Neural cell (in vitro differentiated cells): ENCODE data around the gene GDE1.

ENCODE experiments used
- CTCF ChIP-seq: fragments of 450-650 bp; IDR thresholded peaks from 2 replicates; pipeline ENCODE4 v1.5.1; 2014; ENCODE audit warnings: antibody characterized with exemption, mild to moderate bottlenecking, moderate library complexity; ENCODE audit not compliant: poor library complexity, severe bottlenecking
- EZH2 ChIP-seq: fragments of 200-600, 300-800 bp; shearing (Covaris generic), sonication (generic); IDR thresholded peaks from 2 replicates; pipeline ENCODE4 v1.6.1; 2014; ENCODE audit warnings: antibody characterized with exemption, low read length, borderline replicate concordance, mild to moderate bottlenecking; ENCODE audit not compliant: insufficient read depth, poor library complexity, severe bottlenecking
- POLR2AphosphoS5 ChIP-seq: IDR thresholded peaks from 2 replicates; pipeline ENCODE4 v1.6.1; 2012
- RAD21 ChIP-seq: fragments of 450-650 bp; conservative IDR thresholded peaks from 2 replicates; pipeline ENCODE4 v1.6.1; 2014; ENCODE audit warnings: antibody characterized with exemption, mild to moderate bottlenecking, moderate library complexity
- REST ChIP-seq: IDR thresholded peaks from 2 replicates; pipeline ENCODE4 v1.6.1; 2012; ENCODE audit warnings: borderline replicate concordance
- TAF1 ChIP-seq: IDR thresholded peaks from 2 replicates; pipeline ENCODE4 v1.6.1; 2012; ENCODE audit warnings: low read depth

GRCh38 chr16:19549673-19550072 is 27.8 kb upstream of the GDE1 start:
- TF ChIP-seq CTCF (no peak), RAD21 (no peak), REST (no peak), POLR2AphosphoS5 (no peak), TAF1 (no peak), EZH2 (no peak)
